K562 (cell line): ENCODE data around the gene LZTR1. TPM values are rescaled to one million over a fixed set of nuclear protein-coding genes. Genes with fewer than 3 reads are reported as not detected.

ENCODE experiments used
- ATF1 ChIP-seq, 2 experiments: fragments of 450-650 bp in 1 of 2; IDR thresholded peaks; 2 replicates each; pipeline ENCODE4 v1.6.1; 2016; ENCODE audit warnings: missing compliant biosample characterization in 1 of 2, missing genetic modification characterization in 1 of 2
- CCNT2 ChIP-seq: IDR thresholded peaks from 2 replicates; pipeline ENCODE4 v1.6.1; 2011; ENCODE audit warnings: borderline replicate concordance, low read depth, mild to moderate bottlenecking, moderate library complexity, mixed read lengths, low read length; ENCODE audit not compliant: insufficient read length; ENCODE audit errors: extremely low read depth
- HDAC2 ChIP-seq: fragments of 450-650 bp; IDR thresholded peaks from 2 replicates; pipeline ENCODE4 v1.6.1; 2016; ENCODE audit warnings: mild to moderate bottlenecking
- MAZ ChIP-seq, 2 experiments: fragments of 450-650 bp in 1 of 2; sonication (generic) in 1 of 2; formaldehyde crosslinking; IDR thresholded peaks in 1 of 2; conservative IDR thresholded peaks in 1 of 2; 2 replicates each; pipeline versions ENCODE4 v1.4.0 to v1.5.0; 2020; ENCODE audit warnings: mild to moderate bottlenecking in 1 of 2, missing genetic modification reagents in 1 of 2
- MEF2D ChIP-seq: conservative IDR thresholded peaks from 2 replicates; pipeline ENCODE4 v1.6.1; 2016; ENCODE audit warnings: low read depth, missing genetic modification characterization, missing compliant biosample characterization
- ZNF165 ChIP-seq: fragments of 250-450 bp; sonication (Bioruptor Pico); IDR thresholded peaks from 2 replicates; pipeline ENCODE4 v1.4.0; 2020; ENCODE audit warnings: borderline replicate concordance
- polyA plus RNA-seq, 8 experiments: library from polyadenylated mRNA; depleted of rRNA in 4 of 8; stranded (reverse) in 5 of 8; unstranded in 3 of 8; fragments of >200 nt; fragmentation: Nextera tagmentation in 2 of 8; fragmentation: Illumina TruSeq in 1 of 8; extraction: Ambion mirVana in 2 of 8; extraction: Trizol in 1 of 8; gene quantifications; 2 replicates each; pipeline versions ENCODE4 v1.2.1 to v1.2.3, GENCODE V29; 2011 to 2014; ENCODE audit warnings: inconsistent platforms in 1 of 8, missing spikeins in 1 of 8
- total RNA-seq, 7 experiments: library from RNA; depleted of rRNA in 6 of 7; stranded (reverse); fragments of >200 nt in 6 of 7; fragmentation: Illumina TruSeq in 2 of 7; extraction: Trizol in 2 of 7; gene quantifications; 2 replicates each; pipeline versions ENCODE4 v1.2.1 to v1.2.3, GENCODE V29; 2011 to 2021; ENCODE audit warnings: low replicate concordance in 1 of 7
- TF ChIP-seq, protein P1 (sequence below): fragments of 250-450 bp; sonication (Bioruptor Pico); IDR thresholded peaks from 2 replicates; pipeline ENCODE4 v1.5.1; 2021; ENCODE audit warnings: mild to moderate bottlenecking
- TF ChIP-seq, protein P2 (sequence below): fragments of 200-800 bp; sonication (Bioruptor generic); IDR thresholded peaks from 2 replicates; pipeline ENCODE4 v1.6.1; 2017; ENCODE audit warnings: missing genetic modification characterization, missing compliant biosample characterization
- TF ChIP-seq, protein P3 (sequence below), 2 experiments: fragments of 250-450 bp in 1 of 2; fragments of 450-650 bp in 1 of 2; sonication (Bioruptor Pico) in 1 of 2; IDR thresholded peaks; 2 replicates each; pipeline versions ENCODE4 v1.6.1 to v1.8.0; 2016 to 2021; ENCODE audit warnings: mild to moderate bottlenecking in 2 of 2, moderate library complexity in 2 of 2, missing compliant biosample characterization in 1 of 2, missing genetic modification characterization in 1 of 2
- TF ChIP-seq, protein P4 (sequence below), 2 experiments: IDR thresholded peaks; 2 replicates each; pipeline ENCODE4 v1.6.1; 2011; ENCODE audit warnings: borderline replicate concordance in 1 of 2, control low read depth in 1 of 2, low read depth in 1 of 2, low read length in 1 of 2, mild to moderate bottlenecking in 1 of 2, mixed read lengths in 1 of 2, moderate library complexity in 1 of 2; ENCODE audit not compliant: insufficient read depth in 1 of 2, insufficient read length in 1 of 2, poor library complexity in 1 of 2, severe bottlenecking in 1 of 2; ENCODE audit errors: extremely low read depth in 1 of 2
- TF ChIP-seq, protein P5 (sequence below): fragments of 450-650 bp; formaldehyde crosslinking; IDR thresholded peaks from 2 replicates; pipeline ENCODE4 v1.4.0; 2022; ENCODE audit warnings: missing genetic modification characterization
- TF ChIP-seq, protein P6 (sequence below): sonication (generic); formaldehyde crosslinking; IDR thresholded peaks from 2 replicates; pipeline ENCODE4 v1.9.0; 2022; ENCODE audit warnings: mild to moderate bottlenecking, missing genetic modification reagents

The LZTR1 gene
- total and polyA plus RNA-seq, 9 of the 15 experiments (the other 6 are each of a cell fraction or from before 2014, with no cell fraction given), result 2.2 to 135 (median 63.0) TPM

DNA sequence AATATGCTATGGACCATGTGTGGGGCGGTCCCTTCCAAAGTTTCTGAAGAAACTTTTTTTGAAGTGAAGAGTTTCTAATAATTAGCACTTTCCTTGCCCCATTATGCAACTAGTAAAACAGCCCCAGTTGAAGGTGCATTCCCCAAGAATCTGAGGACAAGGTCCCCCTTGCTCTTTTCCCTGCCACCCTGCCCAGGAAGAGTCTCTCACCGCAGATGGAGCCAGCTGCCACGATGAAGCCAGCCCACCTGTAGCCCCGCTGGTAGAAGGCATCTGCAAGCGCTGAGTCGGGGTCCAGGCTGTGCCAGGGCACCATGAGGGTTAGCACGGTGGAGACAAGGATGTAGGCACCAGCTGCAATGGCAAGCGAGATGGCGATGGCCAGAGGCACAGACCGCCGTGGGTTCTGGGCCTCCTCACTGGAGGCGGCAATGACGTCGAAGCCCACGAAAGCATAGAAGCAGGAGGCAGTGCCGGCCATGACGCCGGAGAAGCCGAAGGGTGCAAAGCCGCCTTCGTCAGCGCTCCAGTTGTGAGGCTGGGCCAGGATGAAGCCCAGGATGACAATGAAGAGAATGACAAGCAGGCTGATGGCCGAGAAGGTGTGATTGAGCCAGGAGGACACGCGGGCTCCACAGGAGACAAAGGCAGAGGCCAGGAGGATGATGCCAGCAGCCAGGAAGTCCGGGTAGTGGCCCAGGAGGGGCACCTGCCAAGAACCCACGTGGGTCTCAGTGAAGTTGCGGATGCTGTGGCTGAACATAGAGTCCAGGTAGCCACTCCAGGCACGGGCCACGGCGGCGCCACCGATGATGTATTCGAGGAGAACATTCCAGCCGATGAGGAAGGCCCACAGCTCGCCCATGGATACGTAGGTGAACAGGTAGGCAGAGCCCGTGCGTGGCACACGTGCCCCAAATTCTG, 48.8 kb downstream of the LZTR1 start (continued):
- no peak for TF ChIP-seq ATF1 (CRISPR knock-in tag; IDR thresholded peaks at IDR 0.05)
- peak; percentile 66 for TF ChIP-seq ATF1 (tag; IDR thresholded peaks at IDR 0.05)
- TF ChIP-seq, protein P1, sequence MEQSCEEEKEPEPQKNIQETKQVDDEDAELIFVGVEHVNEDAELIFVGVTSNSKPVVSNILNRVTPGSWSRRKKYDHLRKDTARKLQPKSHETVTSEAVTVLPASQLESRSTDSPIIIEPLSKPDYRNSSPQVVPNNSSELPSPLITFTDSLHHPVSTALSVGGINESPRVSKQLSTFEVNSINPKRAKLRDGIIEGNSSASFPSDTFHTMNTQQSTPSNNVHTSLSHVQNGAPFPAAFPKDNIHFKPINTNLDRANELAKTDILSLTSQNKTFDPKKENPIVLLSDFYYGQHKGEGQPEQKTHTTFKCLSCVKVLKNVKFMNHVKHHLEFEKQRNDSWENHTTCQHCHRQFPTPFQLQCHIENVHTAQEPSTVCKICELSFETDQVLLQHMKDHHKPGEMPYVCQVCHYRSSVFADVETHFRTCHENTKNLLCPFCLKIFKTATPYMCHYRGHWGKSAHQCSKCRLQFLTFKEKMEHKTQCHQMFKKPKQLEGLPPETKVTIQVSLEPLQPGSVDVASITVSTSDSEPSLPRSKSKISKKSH, result 0 out of 2 replicates have a peak, but pooled peaks have one; percentile 8
- TF ChIP-seq MEF2D (tag), result 0 out of 2 replicates have a peak, but pooled peaks have one; percentile 36
- peak; percentile 70; the same call in 1 of the 2 replicates for TF ChIP-seq ZNF165 (CRISPR knock-in tag)
- TF ChIP-seq CCNT2, result no peak
- TF ChIP-seq HDAC2, result no peak
- TF ChIP-seq, protein P2, sequence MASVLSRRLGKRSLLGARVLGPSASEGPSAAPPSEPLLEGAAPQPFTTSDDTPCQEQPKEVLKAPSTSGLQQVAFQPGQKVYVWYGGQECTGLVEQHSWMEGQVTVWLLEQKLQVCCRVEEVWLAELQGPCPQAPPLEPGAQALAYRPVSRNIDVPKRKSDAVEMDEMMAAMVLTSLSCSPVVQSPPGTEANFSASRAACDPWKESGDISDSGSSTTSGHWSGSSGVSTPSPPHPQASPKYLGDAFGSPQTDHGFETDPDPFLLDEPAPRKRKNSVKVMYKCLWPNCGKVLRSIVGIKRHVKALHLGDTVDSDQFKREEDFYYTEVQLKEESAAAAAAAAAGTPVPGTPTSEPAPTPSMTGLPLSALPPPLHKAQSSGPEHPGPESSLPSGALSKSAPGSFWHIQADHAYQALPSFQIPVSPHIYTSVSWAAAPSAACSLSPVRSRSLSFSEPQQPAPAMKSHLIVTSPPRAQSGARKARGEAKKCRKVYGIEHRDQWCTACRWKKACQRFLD, result no peak
- TF ChIP-seq, protein P3, sequence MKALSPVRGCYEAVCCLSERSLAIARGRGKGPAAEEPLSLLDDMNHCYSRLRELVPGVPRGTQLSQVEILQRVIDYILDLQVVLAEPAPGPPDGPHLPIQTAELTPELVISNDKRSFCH (CRISPR knock-in tag; IDR thresholded peaks at IDR 0.05), result no peak
- TF ChIP-seq, protein P3 (tag; IDR thresholded peaks at IDR 0.05), result no peak
- TF ChIP-seq, protein P4, sequence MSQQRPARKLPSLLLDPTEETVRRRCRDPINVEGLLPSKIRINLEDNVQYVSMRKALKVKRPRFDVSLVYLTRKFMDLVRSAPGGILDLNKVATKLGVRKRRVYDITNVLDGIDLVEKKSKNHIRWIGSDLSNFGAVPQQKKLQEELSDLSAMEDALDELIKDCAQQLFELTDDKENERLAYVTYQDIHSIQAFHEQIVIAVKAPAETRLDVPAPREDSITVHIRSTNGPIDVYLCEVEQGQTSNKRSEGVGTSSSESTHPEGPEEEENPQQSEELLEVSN (IDR thresholded peaks at IDR 0.05; ENCODE audit: borderline replicate concordance in 1 of 2, extremely low read depth in 1 of 2, insufficient read depth in 1 of 2, insufficient read length in 1 of 2, low read depth in 1 of 2, low read length in 1 of 2, poor library complexity in 1 of 2, severe bottlenecking in 1 of 2), result peak in 1 of 2 experiments; percentile 51
- TF ChIP-seq, protein P5, sequence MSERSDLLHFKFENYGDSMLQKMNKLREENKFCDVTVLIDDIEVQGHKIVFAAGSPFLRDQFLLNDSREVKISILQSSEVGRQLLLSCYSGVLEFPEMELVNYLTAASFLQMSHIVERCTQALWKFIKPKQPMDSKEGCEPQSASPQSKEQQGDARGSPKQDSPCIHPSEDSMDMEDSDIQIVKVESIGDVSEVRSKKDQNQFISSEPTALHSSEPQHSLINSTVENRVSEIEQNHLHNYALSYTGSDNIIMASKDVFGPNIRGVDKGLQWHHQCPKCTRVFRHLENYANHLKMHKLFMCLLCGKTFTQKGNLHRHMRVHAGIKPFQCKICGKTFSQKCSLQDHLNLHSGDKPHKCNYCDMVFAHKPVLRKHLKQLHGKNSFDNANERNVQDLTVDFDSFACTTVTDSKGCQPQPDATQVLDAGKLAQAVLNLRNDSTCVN (CRISPR knock-in tag), result peak; percentile 45; the same call in 1 of the 2 replicates
- peak in 1 of 2 experiments; percentile 34; a peak in 2 of 4 replicates for TF ChIP-seq MAZ (CRISPR knock-in tag; conservative IDR thresholded peaks at IDR 0.05 in 1 of 2, IDR thresholded peaks at IDR 0.05 in 1 of 2)
- TF ChIP-seq, protein P6, sequence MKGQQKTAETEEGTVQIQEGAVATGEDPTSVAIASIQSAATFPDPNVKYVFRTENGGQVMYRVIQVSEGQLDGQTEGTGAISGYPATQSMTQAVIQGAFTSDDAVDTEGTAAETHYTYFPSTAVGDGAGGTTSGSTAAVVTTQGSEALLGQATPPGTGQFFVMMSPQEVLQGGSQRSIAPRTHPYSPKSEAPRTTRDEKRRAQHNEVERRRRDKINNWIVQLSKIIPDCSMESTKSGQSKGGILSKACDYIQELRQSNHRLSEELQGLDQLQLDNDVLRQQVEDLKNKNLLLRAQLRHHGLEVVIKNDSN (CRISPR knock-in tag), result no peak
